GM12878 (cell line): ENCODE results near the gene LDHAL6A. TPM values are rescaled to one million over a fixed set of nuclear protein-coding genes. Genes with fewer than 3 reads are reported as not detected.

Experiments
- ATAC-seq: fragments of 200-7000 bp; cut with Tn5 transposase; 3 replicates; pipeline ENCODE4 v1.9.1; 2020; ENCODE audit warnings: mild to moderate bottlenecking, moderate library complexity
- BruUV-seq: library from RNA; stranded (reverse); fragments of 400-500 nt; replicated peaks from 2 replicates; lab custom pipeline; 2021; lab: Mats Ljungman, UMichigan
- CTCF ChIA-PET: fragments of 300-600 bp; sonication (Branson Sonifier 250); formaldehyde crosslinking; extraction: SDS; loops from one replicate; lab custom pipeline; 2021; ENCODE audit warnings: inconsistent platforms; lab: Yijun Ruan, JAX
- POLR2A ChIA-PET: fragments of 350-600 bp; formaldehyde crosslinking; extraction: SDS; loops from one replicate; lab custom pipeline; 2021; ENCODE audit warnings: inconsistent platforms; lab: Charles Lee
- RAD21 ChIA-PET: fragments of 300-600 bp; sonication (Branson Sonifier 250); formaldehyde crosslinking; loops from one replicate; lab custom pipeline; 2023; ENCODE audit warnings: antibody characterized with exemption; ENCODE audit not compliant: unreplicated experiment; lab: Charles Lee
- SMC1A ChIA-PET: fragments of 300-600 bp; sonication (Branson Sonifier 250); formaldehyde crosslinking; loops from one replicate; lab custom pipeline; 2023; ENCODE audit not compliant: unreplicated experiment, uncharacterized antibody; lab: Charles Lee
- DNase-seq: peaks from one replicate; pipeline ENCODE4 v3.0.0-alpha.2; 2011; ENCODE audit warnings: low read depth, low spot score
- FAIRE-seq: peaks from 3 replicates; lab custom pipeline; 2011; peaks lifted over from hg19 to GRCh38; lab: Jason Lieb, UNC
- H2AFZ ChIP-seq: 2 replicates; pipeline ENCODE4 v1.6.0; 2011; ENCODE audit warnings: low read depth, low read length, control low read depth; ENCODE audit not compliant: control insufficient read depth
- H3K27ac ChIP-seq: 2 replicates; pipeline ENCODE4 v1.5.1; 2011; ENCODE audit warnings: control low read depth; ENCODE audit not compliant: control insufficient read depth, insufficient read depth
- H3K27me3 ChIP-seq, 2 experiments: replicated peaks in 1 of 2; 2 replicates each; pipeline versions ENCODE4 v1.6.0 to v1.6.1; 2011; ENCODE audit warnings: low read length in 1 of 2; ENCODE audit not compliant: control insufficient read depth in 2 of 2, insufficient read depth in 2 of 2
- H3K36me3 ChIP-seq, 2 experiments: 2 replicates each; pipeline ENCODE4 v1.5.1; 2011; ENCODE audit warnings: low read length in 1 of 2; ENCODE audit not compliant: control insufficient read depth in 2 of 2, insufficient read depth in 2 of 2
- H3K4me1 ChIP-seq: 2 replicates; pipeline ENCODE4 v1.6.1; 2011; ENCODE audit warnings: mild to moderate bottlenecking, low read length, moderate library complexity, mixed read lengths; ENCODE audit not compliant: control insufficient read depth, insufficient read depth
- H3K4me2 ChIP-seq: 2 replicates; pipeline ENCODE4 v1.6.0; 2011; ENCODE audit warnings: control low read depth; ENCODE audit not compliant: control insufficient read depth, insufficient read depth
- H3K4me3 ChIP-seq: fragments of 200-600 bp; sonication (generic); 2 replicates; pipeline ENCODE4 v1.5.1; 2016
- H3K79me2 ChIP-seq: 2 replicates; pipeline ENCODE4 v1.6.0; 2011; ENCODE audit warnings: low read length; ENCODE audit not compliant: control insufficient read depth, insufficient read depth
- H3K9ac ChIP-seq: 2 replicates; pipeline ENCODE4 v1.8.0; 2011; ENCODE audit warnings: low read length, control low read depth, mixed read lengths; ENCODE audit not compliant: control insufficient read depth, insufficient read depth
- H3K9me3 ChIP-seq: replicated peaks from 3 replicates; pipeline ENCODE4 v1.5.1; 2011; ENCODE audit warnings: mild to moderate bottlenecking, low read length; ENCODE audit not compliant: control insufficient read depth, insufficient read depth
- H4K20me1 ChIP-seq: 2 replicates; pipeline ENCODE4 v1.6.0; 2011; ENCODE audit not compliant: control insufficient read depth, insufficient read depth
- BCLAF1 ChIP-seq: fragments of 450-650 bp; IDR thresholded peaks from 2 replicates; pipeline ENCODE4 v1.6.1; 2017; ENCODE audit warnings: antibody characterized with exemption, mild to moderate bottlenecking, moderate library complexity
- CBX5 ChIP-seq: sonication (generic); IDR thresholded peaks from 2 replicates; pipeline ENCODE4 v1.6.1; 2016; ENCODE audit warnings: low read depth, moderate library complexity, mild to moderate bottlenecking, inconsistent platforms
- CHD2 ChIP-seq: IDR thresholded peaks from 2 replicates; pipeline ENCODE4 v1.6.1; 2011; ENCODE audit warnings: low read depth, low read length, improper control_type of control experiment, borderline replicate concordance
- CREM ChIP-seq: IDR thresholded peaks from 2 replicates; pipeline ENCODE4 v1.6.1; 2014; ENCODE audit warnings: antibody characterized with exemption, low read depth
- DPF2 ChIP-seq: fragments of 450-650 bp; IDR thresholded peaks from 2 replicates; pipeline ENCODE4 v1.6.1; 2017; ENCODE audit warnings: mild to moderate bottlenecking
- GATAD2B ChIP-seq: fragments of 450-650 bp; conservative IDR thresholded peaks from 2 replicates; pipeline ENCODE4 v1.6.1; 2017; ENCODE audit warnings: low read depth, mild to moderate bottlenecking, moderate library complexity
- IRF4 ChIP-seq: IDR thresholded peaks from 2 replicates; pipeline ENCODE4 v1.6.1; 2011; ENCODE audit warnings: low read depth, low read length
- JUNB ChIP-seq: IDR thresholded peaks from 2 replicates; pipeline ENCODE4 v1.6.1; 2016; ENCODE audit warnings: antibody characterized with exemption, mild to moderate bottlenecking
- KAT2A ChIP-seq: conservative IDR thresholded peaks from 2 replicates; pipeline ENCODE4 v1.6.1; 2011; ENCODE audit warnings: low read depth, low read length; ENCODE audit not compliant: control insufficient read depth
- KDM1A ChIP-seq: fragments of 200-600 bp; sonication (generic); IDR thresholded peaks from 2 replicates; pipeline ENCODE4 v1.6.1; 2016; ENCODE audit warnings: borderline replicate concordance
- MEF2A ChIP-seq: IDR thresholded peaks from 2 replicates; pipeline ENCODE4 v1.6.1; 2011; ENCODE audit warnings: low read depth, mild to moderate bottlenecking, low read length, moderate library complexity; ENCODE audit not compliant: insufficient read depth
- MTA3 ChIP-seq: IDR thresholded peaks from 2 replicates; pipeline ENCODE4 v1.6.1; 2012; ENCODE audit warnings: low read length, inconsistent platforms, borderline replicate concordance
- NFIC ChIP-seq: IDR thresholded peaks from 2 replicates; pipeline ENCODE4 v1.6.1; 2012; ENCODE audit warnings: low read depth, mild to moderate bottlenecking, inconsistent platforms, low read length, moderate library complexity
- NR2C1 ChIP-seq: fragments of 450-650 bp; IDR thresholded peaks from 2 replicates; pipeline ENCODE4 v1.6.1; 2017; ENCODE audit warnings: antibody characterized with exemption, mild to moderate bottlenecking, moderate library complexity
- PKNOX1 ChIP-seq: fragments of 450-650 bp; IDR thresholded peaks from 2 replicates; pipeline ENCODE4 v1.6.1; 2016; ENCODE audit warnings: mild to moderate bottlenecking
- POU2F2 ChIP-seq: IDR thresholded peaks from 3 replicates; pipeline ENCODE4 v1.6.1; 2011; ENCODE audit warnings: low read depth, mild to moderate bottlenecking, low read length, borderline replicate concordance
- STAT1 ChIP-seq: fragments of 450-650 bp; conservative IDR thresholded peaks from 2 replicates; pipeline ENCODE4 v1.6.1; 2014; ENCODE audit warnings: antibody characterized with exemption, mild to moderate bottlenecking
- TCF7 ChIP-seq: IDR thresholded peaks from 2 replicates; pipeline ENCODE4 v1.6.1; 2014; ENCODE audit warnings: antibody characterized with exemption, borderline replicate concordance
- ZNF622 ChIP-seq: fragments of 450-650 bp; IDR thresholded peaks from 2 replicates; pipeline ENCODE4 v1.6.1; 2017; ENCODE audit warnings: mild to moderate bottlenecking, inconsistent platforms
- WGBS: methylation state at CpG from one replicate; pipeline ENCODE4 v1.1.6; 2016; ENCODE audit warnings: low lambda C conversion rate; ENCODE audit not compliant: insufficient replicate concordance, insufficient coverage; ENCODE audit errors: missing lambda C conversion rate; 5-methylcytosine and 5-hydroxymethylcytosine counted together
- in situ Hi-C: fragments of 300-500 bp; cut with MboI; formaldehyde crosslinking; loops from 9 replicates; pipeline ENCODE4 v1.14.3; 2018; ENCODE audit warnings: mixed read lengths
- intact Hi-C: fragments of 100-400 bp; cut with micrococcal nuclease; formaldehyde crosslinking; loops from one replicate; pipeline ENCODE4 v1.14.2; 2022; ENCODE audit not compliant: unreplicated experiment
- polyA plus RNA-seq, 11 experiments: library from polyadenylated mRNA; depleted of rRNA in 4 of 11; unstranded in 6 of 11; stranded (reverse) in 5 of 11; fragments of >200 nt; fragmentation: Nextera tagmentation in 4 of 11; fragmentation: Illumina TruSeq in 1 of 11; extraction: Ambion mirVana in 4 of 11; extraction: Trizol in 1 of 11; gene quantifications; 1 replicate in 1 of 11; 2 replicates in 10 of 11; pipeline versions ENCODE4 v1.2.1 to v1.2.3, GENCODE V29; 2011 to 2016; ENCODE audit warnings: inconsistent platforms in 2 of 11, missing spikeins in 2 of 11, low read depth in 1 of 11
- total RNA-seq, 4 experiments: library from RNA; depleted of rRNA in 3 of 4; stranded (reverse); fragments of >200 nt in 3 of 4; fragmentation: Illumina TruSeq in 1 of 4; extraction: Trizol in 1 of 4; gene quantifications; 2 replicates each; pipeline versions ENCODE4 v1.2.1 to v1.2.3, GENCODE V29; 2013 to 2021

LDHAL6A gene
- total and polyA plus RNA-seq, 10 of the 15 experiments (the other 5 are each of a cell fraction or from before 2014, with no cell fraction given) = 0.03 to 0.11 (median 0.09) TPM; not detected in 7

- no peak overlapping the region for H3K4me3 ChIP-seq
- FAIRE-seq = no peak
- no peaks in the 10 kb centered on the region for H4K20me1 ChIP-seq
- WGBS = 78% methylated on average over 2 of the region's 3 CpGs
- no peak overlapping the region for H3K27ac ChIP-seq
- ChIA-PET SMC1A (no interaction called here), POLR2A (interaction anchor here (0.6 to 1.2 kb wide), 3 partner anchors 30 to 332 kb away, joined by 3 to 8 read pairs (median 3); no protein-coding TSS in a partner anchor), RAD21 (interaction anchor here (0.9 kb wide), 1 partner anchor 277 kb away, joined by 3 read pairs; no protein-coding TSS in a partner anchor), CTCF (interaction anchor here (0.7 to 1.4 kb wide), 4 partner anchors 30 to 278 kb away, joined by 3 to 4 read pairs (median 4); no protein-coding TSS in a partner anchor)
- no peaks in the 10 kb centered on the region for H3K27me3 ChIP-seq
- H3K4me2 ChIP-seq = no peak overlapping the region
- H2AFZ ChIP-seq = no peak overlapping the region
- no peaks in the 10 kb centered on the region for H3K9me3 ChIP-seq
- in situ Hi-C loops (no loop called here), intact Hi-C loops (loop anchor here (10.0 kb wide), 2 partner anchors 126 to 276 kb away; partner anchors contain the start of genes LDHA and SAA2)
- TF ChIP-seq CBX5 (no peak), NR2C1 (no peak), KAT2A (no peak), MEF2A (no peak), DPF2 (no peak), PKNOX1 (no peak), TCF7 (no peak), KDM1A (no peak), NFIC (no peak), JUNB (no peak), CHD2 (no peak), MTA3 (no peak), ZNF622 (no peak), GATAD2B (no peak), POU2F2 (no peak), BCLAF1 (no peak), CREM (no peak), STAT1 (no peak), IRF4 (no peak)
- H3K36me3 ChIP-seq = peaks cover 0 to 3% of the 10 kb centered on the region in 2 experiments; a peak in 1 of 4 replicates
- BruUV-seq = no TSS peak
- H3K9ac ChIP-seq = no peak overlapping the region
- no peak for ATAC-seq
- DNase-seq = no peak
- no peaks in the 10 kb centered on the region for H3K4me1 ChIP-seq
- peaks cover 29% of the 10 kb centered on the region for H3K79me2 ChIP-seq
Observed at GRCh38 chr11:18521122-18521521, 65.5 kb downstream of the LDHAL6A start.
